ENCODE results near the gene UBE2D4.
A peak's percentile ranks its signal among the peaks of the same experiment; 100 is the strongest.
"Not testable (repeated sequence)": the region's sequence is repeated elsewhere in the genome, so short reads cannot be mapped to it uniquely, and the experiment has no call there.

The UBE2D4 gene

DNA sequence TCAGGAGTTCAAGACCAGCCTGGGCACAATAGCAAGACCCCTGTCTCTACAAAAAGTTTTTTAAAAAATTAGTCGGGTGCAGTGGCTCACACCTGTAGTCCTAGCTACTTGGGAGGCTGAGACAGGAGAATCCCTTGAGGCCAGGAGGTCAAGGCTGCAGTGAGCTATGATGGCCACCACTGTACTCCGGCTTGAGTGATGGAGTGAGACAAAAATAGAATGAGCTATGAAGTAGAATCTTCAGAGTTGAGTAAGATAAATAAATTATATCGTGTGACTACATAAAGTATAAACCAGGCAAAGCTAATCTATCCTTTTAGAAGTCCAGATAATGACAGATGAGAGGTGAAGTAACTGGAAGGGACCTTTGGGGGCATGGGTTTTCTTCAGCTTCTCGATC is 41.6 kb upstream of the UBE2D4 start:
- Histone ChIP-seq H3K4me2 (no peak overlapping the region), H3K27me3 (peaks cover 0 to 9% (median 0%) of the 10 kb centered on the region in 11 experiments; a peak in 4 of 22 replicates), H3K9ac (no peak overlapping the region), H3K36me3 (peaks cover 64 to 79% (median 71%) of the 10 kb centered on the region in 11 experiments), H4K20me1 (peaks cover 23 to 60% (median 41%) of the 10 kb centered on the region in 11 experiments; a peak in 21 of 22 replicates), H3K4me3 (no peak overlapping the region), H3K9me3 (replicated peaks in 1 of 11) (no peaks in the 10 kb centered on the region), H3K4me1 (peaks cover 0 to 10% (median 0%) of the 10 kb centered on the region in 10 experiments; a peak in 3 of 20 replicates), H3K27ac (no peak overlapping the region)
- no peak for TF ChIP-seq Cebpa-rat (IDR thresholded peaks at IDR 0.05)

GRCh38 chr7:43888993-43889945 is 37.0 kb upstream of the UBE2D4 start:
- H4K20me1 ChIP-seq: peaks cover 45 to 75% (median 62%) of the 10 kb centered on the region in 11 experiments; a peak in 21 of 22 replicates
- H3K9me3 ChIP-seq (replicated peaks in 1 of 11): 0 out of 22 replicates have a peak, but pooled peaks cover 0 to 1% (median 0%) of the 10 kb centered on the region in 11 experiments
- H3K9ac ChIP-seq: no peak overlapping the region
- no peaks in the 10 kb centered on the region for H3K27me3 ChIP-seq
- peaks cover 27 to 44% (median 37%) of the 10 kb centered on the region in 11 experiments for H3K36me3 ChIP-seq
- H3K4me2 ChIP-seq: no peak overlapping the region
- no peak for TF ChIP-seq Cebpa-rat (IDR thresholded peaks at IDR 0.05)
- H3K4me1 ChIP-seq: peaks cover 0 to 16% (median 11%) of the 10 kb centered on the region in 10 experiments; a peak in 11 of 20 replicates
- no peak overlapping the region for H3K4me3 ChIP-seq
- H3K27ac ChIP-seq: no peak overlapping the region

GRCh38 chr7:43890468-43890867 is 35.8 kb upstream of the UBE2D4 start:
- Histone ChIP-seq H3K27ac (no peak overlapping the region), H3K4me3 (no peak overlapping the region), H3K9ac (no peak overlapping the region), H3K4me2 (peak overlapping the region in 1 of 11 experiments; percentile 27; a peak in 2 of 22 replicates), H3K36me3 (peaks cover 25 to 44% (median 32%) of the 10 kb centered on the region in 11 experiments), H4K20me1 (peaks cover 45 to 85% (median 63%) of the 10 kb centered on the region in 11 experiments; a peak in 21 of 22 replicates), H3K4me1 (peaks cover 0 to 16% (median 11%) of the 10 kb centered on the region in 10 experiments; a peak in 11 of 20 replicates), H3K27me3 (no peaks in the 10 kb centered on the region), H3K9me3 (replicated peaks in 1 of 11) (0 out of 22 replicates have a peak, but pooled peaks cover 0 to 9% (median 0%) of the 10 kb centered on the region in 11 experiments)
- no peak for TF ChIP-seq Cebpa-rat (IDR thresholded peaks at IDR 0.05)

DNA sequence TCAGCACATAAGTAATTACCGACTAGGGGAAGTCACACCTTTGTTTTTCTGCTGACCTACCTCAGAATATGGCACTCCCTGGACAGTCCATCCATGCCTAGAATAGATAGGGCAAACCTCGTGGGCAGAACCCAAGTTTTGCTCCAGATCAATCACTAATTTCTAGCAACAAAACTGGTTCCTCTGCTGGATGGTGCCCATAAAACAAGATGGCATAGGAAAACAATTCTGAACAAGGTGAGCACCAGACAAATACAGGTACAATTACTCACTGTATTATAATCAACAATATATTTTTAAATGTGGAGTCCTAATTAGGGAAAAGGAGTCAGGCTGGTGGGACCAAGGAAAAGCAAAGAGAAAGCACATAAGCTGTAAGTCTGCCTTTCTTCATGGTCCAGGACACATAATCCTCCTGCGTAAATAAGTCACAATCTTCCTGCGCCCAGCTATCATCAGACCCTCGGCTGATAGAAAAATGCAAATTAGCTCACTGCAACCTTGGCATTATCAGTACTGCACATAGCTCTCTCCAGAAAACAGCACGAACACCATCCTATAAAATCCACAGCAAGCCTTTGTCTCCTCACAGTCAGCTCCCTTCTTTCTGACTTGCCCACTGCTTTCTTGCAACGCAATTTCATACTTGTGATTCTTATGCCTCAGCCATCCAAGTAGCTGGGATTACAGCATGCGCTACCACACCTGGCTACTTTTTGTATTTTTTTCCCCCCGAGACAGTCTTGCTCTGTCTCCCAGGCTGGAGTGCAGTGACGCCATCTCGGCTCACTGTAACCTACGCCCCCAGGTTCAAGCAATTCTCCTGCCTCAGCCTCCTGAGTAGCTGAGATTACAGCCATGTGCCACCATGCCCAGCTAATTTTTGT is 34.9 kb upstream of the UBE2D4 start:
- Histone ChIP-seq H3K9me3 (replicated peaks in 1 of 11) (peaks cover 0 to 16% (median 0%) of the 10 kb centered on the region in 11 experiments; a peak in 1 of 22 replicates), H4K20me1 (peaks cover 48 to 94% (median 68%) of the 10 kb centered on the region in 11 experiments; a peak in 21 of 22 replicates), H3K4me2 (peak overlapping the region in 1 of 11 experiments; percentile 27; a peak in 2 of 22 replicates), H3K4me1 (peaks cover 0 to 16% (median 11%) of the 10 kb centered on the region in 10 experiments; a peak in 11 of 20 replicates), H3K27me3 (no peaks in the 10 kb centered on the region), H3K36me3 (peaks cover 22 to 44% (median 30%) of the 10 kb centered on the region in 11 experiments), H3K9ac (no peak overlapping the region), H3K27ac (no peak overlapping the region), H3K4me3 (no peak overlapping the region)
- no peak for TF ChIP-seq Cebpa-rat (IDR thresholded peaks at IDR 0.05)

DNA sequence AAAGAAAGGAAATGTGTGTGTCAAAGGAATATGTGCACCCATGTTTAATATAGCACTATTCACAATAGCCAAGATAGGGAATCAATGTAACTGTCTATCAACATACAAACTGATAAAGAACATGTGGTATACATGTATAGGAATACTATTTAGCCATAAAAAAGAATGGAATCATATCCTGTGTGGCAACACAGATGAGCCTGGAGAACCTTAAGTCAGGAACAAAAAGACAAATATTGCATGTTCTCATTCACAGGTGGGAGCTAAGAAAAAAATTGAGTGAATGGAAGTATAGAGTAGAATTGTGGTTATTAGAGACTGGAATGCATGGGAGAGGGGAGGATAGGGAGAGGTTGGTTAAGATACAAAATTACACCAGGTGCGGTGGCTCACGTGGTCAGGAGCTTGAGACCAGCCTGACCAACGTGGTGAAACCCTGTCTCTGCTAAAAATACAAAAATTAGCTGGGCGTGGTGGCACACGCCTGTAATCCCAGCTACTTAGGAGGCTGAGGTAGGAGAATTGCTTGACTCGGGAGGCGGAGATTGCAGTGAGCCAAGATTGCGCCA is 30.3 kb upstream of the UBE2D4 start:
- Histone ChIP-seq H3K9me3 (replicated peaks in 1 of 11) (peaks cover 0 to 16% (median 0%) of the 10 kb centered on the region in 11 experiments; a peak in 1 of 22 replicates), H3K4me3 (no peak overlapping the region), H3K27ac (no peak overlapping the region), H3K27me3 (no peaks in the 10 kb centered on the region), H4K20me1 (peaks cover 42 to 99% (median 66%) of the 10 kb centered on the region in 11 experiments; a peak in 21 of 22 replicates), H3K36me3 (peaks cover 10 to 36% (median 16%) of the 10 kb centered on the region in 11 experiments; a peak in 17 of 22 replicates), H3K4me2 (no peak overlapping the region), H3K9ac (no peak overlapping the region), H3K4me1 (peaks cover 0 to 15% (median 7%) of the 10 kb centered on the region in 10 experiments; a peak in 10 of 20 replicates)
- no peak for TF ChIP-seq Cebpa-rat (IDR thresholded peaks at IDR 0.05)

DNA sequence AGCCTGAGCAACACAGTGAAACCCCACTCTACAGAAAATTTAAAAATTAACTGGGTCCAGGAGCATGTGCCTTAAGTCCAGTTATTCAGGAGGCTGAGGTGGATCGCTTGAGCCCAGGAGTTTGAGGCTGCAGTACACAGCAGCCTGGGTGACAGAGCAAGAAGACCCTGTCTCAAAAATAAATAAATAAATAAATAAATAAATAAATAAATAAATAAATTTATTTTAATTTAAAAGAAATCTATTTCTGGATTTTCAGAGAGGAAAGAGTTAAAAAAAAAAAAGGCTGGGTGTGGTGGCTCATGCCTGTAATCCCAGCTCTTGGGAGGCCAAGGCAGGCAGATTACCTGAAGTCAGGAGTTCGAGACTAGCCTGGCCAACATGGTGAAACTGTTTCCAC is 27.7 kb upstream of the UBE2D4 start:
- peaks cover 38 to 99% (median 64%) of the 10 kb centered on the region in 11 experiments; a peak in 21 of 22 replicates for H4K20me1 ChIP-seq
- H3K4me1 ChIP-seq, H3K27me3 ChIP-seq, H3K27ac ChIP-seq, H3K4me2 ChIP-seq, H3K4me3 ChIP-seq, H3K9ac ChIP-seq: not testable (repeated sequence)
- peaks cover 0 to 16% (median 0%) of the 10 kb centered on the region in 11 experiments; a peak in 1 of 22 replicates for H3K9me3 ChIP-seq (replicated peaks in 1 of 11)
- peaks cover 11 to 38% (median 19%) of the 10 kb centered on the region in 11 experiments; a peak in 18 of 22 replicates for H3K36me3 ChIP-seq

GRCh38 chr7:43902542-43903054 is 23.6 kb upstream of the UBE2D4 start:
- Histone ChIP-seq H3K27ac (no peak overlapping the region), H3K9me3 (replicated peaks in 1 of 11) (no peaks in the 10 kb centered on the region), H3K9ac (no peak overlapping the region), H3K4me2 (no peak overlapping the region), H3K4me1 (peaks cover 15 to 30% (median 22%) of the 10 kb centered on the region in 10 experiments), H3K27me3 (no peaks in the 10 kb centered on the region), H4K20me1 (peaks cover 47 to 80% (median 66%) of the 10 kb centered on the region in 11 experiments; a peak in 21 of 22 replicates), H3K4me3 (no peak overlapping the region), H3K36me3 (peaks cover 0 to 10% (median 0%) of the 10 kb centered on the region in 11 experiments; a peak in 5 of 22 replicates)
- no peak for TF ChIP-seq Cebpa-rat (IDR thresholded peaks at IDR 0.05)

Measured in BLaER1 treated with 17β-estradiol and CSF1 and Interleukin-3, amounts not matched to agents 10 nM and 100 nM (cell line).